SK-N-SH (cell line): ENCODE measurements around the gene DDX42. TPM values are rescaled to one million over a fixed set of nuclear protein-coding genes. Genes with fewer than 3 reads are reported as not detected.

Experiments
- CTCF ChIA-PET: fragments of 300-600, 350-600 bp; formaldehyde crosslinking; extraction: SDS; loops from one replicate; lab custom pipeline; 2021; lab: Yijun Ruan, JAX
- POLR2A ChIA-PET: fragments of 350-600 bp; sonication (Branson Sonifier 250); formaldehyde crosslinking; extraction: SDS; loops from one replicate; lab custom pipeline; 2020; ENCODE audit warnings: antibody characterized with exemption, inconsistent platforms; lab: Yijun Ruan, JAX
- DNase-seq: peaks from one replicate; pipeline ENCODE4 v3.0.0; 2012
- H2AFZ ChIP-seq: fragments of 200-600 bp; sonication (generic); 2 replicates; pipeline ENCODE4 v1.8.1; 2016; ENCODE audit warnings: antibody characterized with exemption, mild to moderate bottlenecking, low read depth
- H3F3A ChIP-seq: fragments of 200-600 bp; sonication (generic); replicated peaks from 2 replicates; pipeline ENCODE3; 2016; ENCODE audit warnings: antibody characterized with exemption, mild to moderate bottlenecking; ENCODE audit not compliant: insufficient read depth
- H3K27ac ChIP-seq, 2 experiments: fragments of 200-500 bp in 1 of 2; fragments of 200-600 bp in 1 of 2; sonication (Bioruptor generic) in 1 of 2; sonication (generic), shearing (Covaris generic) in 1 of 2; 2 replicates each; pipeline versions ENCODE4 v1.5.1 to v1.6.1; 2014 to 2016; ENCODE audit warnings: low read depth in 2 of 2, inconsistent platforms in 1 of 2, low read length in 1 of 2, mild to moderate bottlenecking in 1 of 2, mixed read lengths in 1 of 2
- H3K27me3 ChIP-seq: fragments of 200-600 bp; sonication (generic), shearing (Covaris generic); 2 replicates; pipeline ENCODE4 v1.6.1; 2016; ENCODE audit warnings: mixed run types; ENCODE audit not compliant: insufficient read depth
- H3K36me3 ChIP-seq, 2 experiments: fragments of 200-500 bp in 1 of 2; fragments of 200-600 bp in 1 of 2; sonication (Bioruptor generic) in 1 of 2; sonication (generic) in 1 of 2; replicated peaks in 1 of 2; 2 replicates each; pipeline versions ENCODE3 to v1.5.1; 2014 to 2016; ENCODE audit warnings: low read length in 1 of 2, mild to moderate bottlenecking in 1 of 2; ENCODE audit not compliant: insufficient read depth in 2 of 2, control insufficient read depth in 1 of 2
- H3K4me1 ChIP-seq, 2 experiments: fragments of 200-500 bp in 1 of 2; fragments of 200-600 bp in 1 of 2; sonication (Bioruptor generic) in 1 of 2; sonication (generic), shearing (Covaris generic) in 1 of 2; 2 replicates each; pipeline versions ENCODE4 v1.5.1 to v1.6.1; 2014 to 2016; ENCODE audit warnings: low read depth in 1 of 2, low read length in 1 of 2, mixed run types in 1 of 2; ENCODE audit not compliant: insufficient read depth in 2 of 2, control insufficient read depth in 1 of 2
- H3K4me2 ChIP-seq: fragments of 200-600 bp; sonication (generic), shearing (Covaris generic); 2 replicates; pipeline ENCODE4 v1.6.1; 2017; ENCODE audit warnings: mixed run types
- H3K4me3 ChIP-seq, 2 experiments: fragments of 200-500 bp in 1 of 2; fragments of 200-600 bp in 1 of 2; sonication (Bioruptor generic) in 1 of 2; sonication (generic), shearing (Covaris generic) in 1 of 2; 2 replicates each; pipeline versions ENCODE4 v1.5.1 to v1.8.1; 2014 to 2016; ENCODE audit warnings: low read depth in 2 of 2, inconsistent platforms in 1 of 2, low read length in 1 of 2, mild to moderate bottlenecking in 1 of 2, mixed read lengths in 1 of 2, moderate library complexity in 1 of 2
- H3K79me2 ChIP-seq: fragments of 200-600 bp; sonication (generic); 2 replicates; pipeline ENCODE4 v1.8.1; 2017; ENCODE audit warnings: mild to moderate bottlenecking; ENCODE audit not compliant: insufficient read depth
- H3K9ac ChIP-seq: fragments of 200-600 bp; sonication (generic); 2 replicates; pipeline ENCODE4 v1.6.1; 2017; ENCODE audit warnings: mixed run types
- H3K9me2 ChIP-seq: fragments of 200-600 bp; sonication (generic); 2 replicates; pipeline ENCODE4 v1.6.1; 2017; ENCODE audit warnings: mixed run types
- H3K9me3 ChIP-seq: fragments of 200-600 bp; sonication (generic); 2 replicates; pipeline ENCODE4 v1.6.1; 2017; ENCODE audit warnings: mixed run types, mild to moderate bottlenecking, moderate library complexity
- H4K20me1 ChIP-seq: fragments of 200-600 bp; sonication (generic); 2 replicates; pipeline ENCODE4 v1.6.1; 2017; ENCODE audit warnings: mild to moderate bottlenecking, mixed run types; ENCODE audit not compliant: insufficient read depth
- EP300 ChIP-seq, 2 experiments: IDR thresholded peaks; 2 replicates each; pipeline versions ENCODE4 v1.4.0 to v1.6.1; 2012; ENCODE audit warnings: borderline replicate concordance in 1 of 2, low read depth in 1 of 2, low read length in 1 of 2
- SIN3A ChIP-seq: IDR thresholded peaks from 2 replicates; pipeline ENCODE4 v1.6.1; 2012; ENCODE audit warnings: low read depth, mild to moderate bottlenecking, low read length, moderate library complexity, borderline replicate concordance
- TEAD4 ChIP-seq: IDR thresholded peaks from 2 replicates; pipeline ENCODE4 v1.4.0; 2012; ENCODE audit warnings: mild to moderate bottlenecking, borderline replicate concordance; ENCODE audit not compliant: insufficient read depth
- WGBS: methylation state at CpG from one replicate; pipeline ENCODE4 v1.1.6; 2017; ENCODE audit warnings: low lambda C conversion rate; 5-methylcytosine and 5-hydroxymethylcytosine counted together
- polyA plus RNA-seq, 3 experiments: library from polyadenylated mRNA; depleted of rRNA; stranded (reverse); fragments of >200 nt; gene quantifications; 2 replicates each; pipeline ENCODE4 v1.2.3, GENCODE V29; 2012
- TF ChIP-seq, protein P1 (sequence below): IDR thresholded peaks from 2 replicates; pipeline ENCODE4; 2012
- TF ChIP-seq, protein P2 (sequence below): fragments of 150-350 bp; IDR thresholded peaks from 2 replicates; pipeline ENCODE4 v1.6.1; 2016; ENCODE audit warnings: mild to moderate bottlenecking, low read depth, low read length

DDX42 gene
- polyA plus RNA-seq, 1 of the 3 experiments (the other 2 are of a cell fraction): 115 TPM

- 95% methylated on average over 13 of the region's 13 CpGs for WGBS
- Histone ChIP-seq H3K9me3 (no peaks in the 10 kb centered on the region), H3K4me1 (peaks cover 6 to 27% of the 10 kb centered on the region in 2 experiments; a peak in 2 of 4 replicates), H2AFZ (no peak overlapping the region), H3F3A (peaks cover 44% of the 10 kb centered on the region), H3K9me2 (no peaks in the 10 kb centered on the region), H3K4me3 (no peak overlapping the region), H3K79me2 (peaks cover 52% of the 10 kb centered on the region), H3K36me3 (peaks cover 70 to 75% of the 10 kb centered on the region in 2 experiments), H3K27me3 (no peaks in the 10 kb centered on the region), H3K27ac (no peak overlapping the region), H3K4me2 (no peak overlapping the region), H3K9ac (no peak overlapping the region), H4K20me1 (peaks cover 10% of the 10 kb centered on the region; the same call in 1 of the 2 replicates)
- TF ChIP-seq TEAD4 (no peak), SIN3A (peak; percentile 28; the same call in 1 of the 2 replicates)
- ChIA-PET CTCF (interaction anchor here (0.9 to 4.2 kb wide), 4 partner anchors 10 to 51 kb away, joined by 3 to 27 read pairs (median 4); partner anchors contain the start of gene CCDC47), POLR2A (interaction anchor here (1.3 kb wide), 1 partner anchor 15 kb away, joined by 4 read pairs; no protein-coding TSS in a partner anchor)
- no peak for DNase-seq
Measured at GRCh38 chr17:63823659-63824331, 49.8 kb downstream of the DDX42 start.

DNA sequence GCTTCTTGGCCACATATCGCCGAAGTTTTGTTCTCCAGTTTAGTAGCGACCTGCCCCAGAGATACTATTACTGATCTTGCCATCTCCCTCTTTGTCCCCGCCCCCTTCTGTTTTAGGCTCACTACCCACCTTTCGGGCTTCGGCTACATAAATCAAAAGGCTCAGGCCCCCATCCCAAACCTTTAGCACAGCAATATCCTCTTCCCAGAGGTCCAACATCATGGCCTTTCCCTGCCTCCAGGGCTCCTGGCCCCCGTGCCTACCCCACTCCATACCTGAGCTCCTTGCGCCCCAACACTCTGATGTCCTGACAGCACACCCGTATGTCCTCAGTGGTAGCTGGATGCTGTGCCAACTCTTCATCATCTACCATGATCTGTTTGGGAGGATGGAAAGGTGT is 50.4 kb downstream of the DDX42 start:
- WGBS: 94% methylated on average over 9 of the region's 9 CpGs
- Histone ChIP-seq H3F3A (peaks cover 40% of the 10 kb centered on the region), H3K79me2 (peaks cover 58% of the 10 kb centered on the region), H3K9me2 (no peaks in the 10 kb centered on the region), H3K27ac (no peak overlapping the region; a peak in 1 of 4 replicates), H2AFZ (no peak overlapping the region), H4K20me1 (peaks cover 8% of the 10 kb centered on the region; the same call in 1 of the 2 replicates), H3K4me1 (peaks cover 9 to 32% of the 10 kb centered on the region in 2 experiments; a peak in 2 of 4 replicates), H3K9ac (no peak overlapping the region), H3K4me3 (no peak overlapping the region), H3K36me3 (peaks cover 70 to 75% of the 10 kb centered on the region in 2 experiments), H3K27me3 (no peaks in the 10 kb centered on the region), H3K4me2 (no peak overlapping the region), H3K9me3 (no peaks in the 10 kb centered on the region)
- no peak for TF ChIP-seq EP300 (IDR thresholded peaks at IDR 0.05; ENCODE audit: borderline replicate concordance in 1 of 2, low read depth in 1 of 2, low read length in 1 of 2)
- TF ChIP-seq, protein P1, sequence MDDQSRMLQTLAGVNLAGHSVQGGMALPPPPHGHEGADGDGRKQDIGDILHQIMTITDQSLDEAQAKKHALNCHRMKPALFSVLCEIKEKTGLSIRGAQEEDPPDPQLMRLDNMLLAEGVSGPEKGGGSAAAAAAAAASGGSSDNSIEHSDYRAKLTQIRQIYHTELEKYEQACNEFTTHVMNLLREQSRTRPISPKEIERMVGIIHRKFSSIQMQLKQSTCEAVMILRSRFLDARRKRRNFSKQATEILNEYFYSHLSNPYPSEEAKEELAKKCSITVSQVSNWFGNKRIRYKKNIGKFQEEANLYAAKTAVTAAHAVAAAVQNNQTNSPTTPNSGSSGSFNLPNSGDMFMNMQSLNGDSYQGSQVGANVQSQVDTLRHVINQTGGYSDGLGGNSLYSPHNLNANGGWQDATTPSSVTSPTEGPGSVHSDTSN: no peak
- TF ChIP-seq, protein P2, sequence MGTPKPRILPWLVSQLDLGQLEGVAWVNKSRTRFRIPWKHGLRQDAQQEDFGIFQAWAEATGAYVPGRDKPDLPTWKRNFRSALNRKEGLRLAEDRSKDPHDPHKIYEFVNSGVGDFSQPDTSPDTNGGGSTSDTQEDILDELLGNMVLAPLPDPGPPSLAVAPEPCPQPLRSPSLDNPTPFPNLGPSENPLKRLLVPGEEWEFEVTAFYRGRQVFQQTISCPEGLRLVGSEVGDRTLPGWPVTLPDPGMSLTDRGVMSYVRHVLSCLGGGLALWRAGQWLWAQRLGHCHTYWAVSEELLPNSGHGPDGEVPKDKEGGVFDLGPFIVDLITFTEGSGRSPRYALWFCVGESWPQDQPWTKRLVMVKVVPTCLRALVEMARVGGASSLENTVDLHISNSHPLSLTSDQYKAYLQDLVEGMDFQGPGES: no peak
- ChIA-PET POLR2A (interaction anchor here (3.0 kb wide), 1 partner anchor 51 kb away, joined by 14 read pairs; the partner anchor contains the start of genes CCDC47 and DDX42), CTCF (interaction anchor here (0.7 to 4.2 kb wide), 5 partner anchors 10 to 51 kb away, joined by 3 to 27 read pairs (median 4); partner anchors contain the start of gene CCDC47)
- DNase-seq: no peak
